H1 (cell line): Measurements from ENCODE around the gene NAV2. TPM values are rescaled to one million over a fixed set of nuclear protein-coding genes. Genes with fewer than 3 reads are reported as not detected.

Source experiments
- CTCF ChIA-PET: fragments of 300-600 bp; sonication (Branson Sonifier 250); formaldehyde crosslinking; loops from one replicate; lab custom pipeline; 2021; ENCODE audit not compliant: partially characterized antibody; lab: Charles Lee
- POLR2A ChIA-PET: fragments of 300-600 bp; sonication (Branson Sonifier 250); formaldehyde crosslinking; loops from one replicate; lab custom pipeline; 2021; ENCODE audit warnings: inconsistent platforms; ENCODE audit not compliant: partially characterized antibody; lab: Charles Lee
- DNase-seq, 2 experiments: peaks; one replicate each; pipeline versions ENCODE4 v3.0.0 to v3.0.0-alpha.2; 2010 to 2022; ENCODE audit warnings: low spot score in 2 of 2, low read depth in 1 of 2, mixed read lengths in 1 of 2
- FAIRE-seq: peaks from 2 replicates; lab custom pipeline; 2011; peaks lifted over from hg19 to GRCh38; lab: Jason Lieb, UNC
- H2AFZ ChIP-seq: 2 replicates; pipeline ENCODE4 v1.8.1; 2012; ENCODE audit warnings: low read length, inconsistent platforms
- H2AK5ac ChIP-seq: 2 replicates; pipeline ENCODE4 v1.6.1; 2013; ENCODE audit warnings: low read depth, low read length
- H2BK120ac ChIP-seq: replicated peaks from 2 replicates; pipeline ENCODE3; 2013; ENCODE audit warnings: low read depth, low read length, inconsistent platforms
- H2BK12ac ChIP-seq: 2 replicates; pipeline ENCODE4 v1.6.1; 2013; ENCODE audit warnings: low read depth, low read length
- H2BK15ac ChIP-seq: 2 replicates; pipeline ENCODE4 v1.6.1; 2013; ENCODE audit warnings: low read length
- H2BK20ac ChIP-seq: 2 replicates; pipeline ENCODE4 v1.6.1; 2013; ENCODE audit warnings: low read length
- H2BK5ac ChIP-seq: 2 replicates; pipeline ENCODE4 v1.6.1; 2013; ENCODE audit warnings: low read depth, low read length
- H3K14ac ChIP-seq: 2 replicates; pipeline ENCODE4 v1.6.1; 2013; ENCODE audit warnings: inconsistent platforms; ENCODE audit not compliant: insufficient read length
- H3K18ac ChIP-seq: 2 replicates; pipeline ENCODE4 v1.6.1; 2013; ENCODE audit warnings: low read length; ENCODE audit errors: extremely low read depth
- H3K23ac ChIP-seq: 2 replicates; pipeline ENCODE4 v1.6.1; 2013; ENCODE audit warnings: inconsistent platforms; ENCODE audit not compliant: insufficient read length
- H3K23me2 ChIP-seq: 2 replicates; pipeline ENCODE4 v1.6.1; 2013; ENCODE audit warnings: low read depth, low read length
- H3K27ac ChIP-seq: 2 replicates; pipeline ENCODE4 v1.6.1; 2011; ENCODE audit warnings: low read depth, low read length, inconsistent platforms
- H3K27me3 ChIP-seq, 4 experiments: replicated peaks in 1 of 4; 1 replicate in 1 of 4; 2 replicates in 3 of 4; pipeline versions ENCODE4 v1.6.1 to v1.8.1; 2011 to 2013; ENCODE audit warnings: low read length in 3 of 4, mild to moderate bottlenecking in 3 of 4, inconsistent platforms in 2 of 4, mixed read lengths in 2 of 4, moderate library complexity in 1 of 4; ENCODE audit not compliant: control insufficient read depth in 3 of 4, insufficient read depth in 3 of 4; ENCODE audit errors: extremely low read depth in 1 of 4
- H3K36me3 ChIP-seq, 4 experiments: 2 replicates each; pipeline versions ENCODE4 v1.6.1 to v1.8.1; 2011 to 2013; ENCODE audit warnings: mild to moderate bottlenecking in 4 of 4, low read length in 3 of 4, moderate library complexity in 2 of 4, control low read depth in 1 of 4, inconsistent platforms in 1 of 4; ENCODE audit not compliant: insufficient read depth in 4 of 4, control insufficient read depth in 2 of 4
- H3K4ac ChIP-seq: replicated peaks from 2 replicates; pipeline ENCODE3; 2013; ENCODE audit warnings: low read length, low read depth, mixed read lengths, inconsistent platforms; ENCODE audit not compliant: insufficient read length
- H3K4me1 ChIP-seq, 4 experiments: replicated peaks in 1 of 4; 1 replicate in 1 of 4; 2 replicates in 3 of 4; pipeline versions ENCODE4 v1.6.1 to v1.8.1; 2011 to 2013; ENCODE audit warnings: low read length in 3 of 4, inconsistent platforms in 2 of 4, mixed read lengths in 1 of 4; ENCODE audit not compliant: insufficient read depth in 4 of 4, control insufficient read depth in 3 of 4
- H3K4me2 ChIP-seq, 2 experiments: 2 replicates each; pipeline versions ENCODE4 v1.6.1 to v1.8.1; 2011 to 2013; ENCODE audit warnings: low read depth in 2 of 2, low read length in 2 of 2, control low read depth in 1 of 2, inconsistent platforms in 1 of 2, mild to moderate bottlenecking in 1 of 2; ENCODE audit not compliant: insufficient read depth in 1 of 2
- H3K4me3 ChIP-seq, 4 experiments: fragments of 200-600, 300-600 bp in 1 of 4; sonication (generic), shearing (Covaris generic), sonication (Bioruptor Twin) in 1 of 4; 2 replicates each; pipeline versions ENCODE4 v1.5.1 to v1.8.1; 2011 to 2016; ENCODE audit warnings: low read length in 4 of 4, low read depth in 3 of 4, control low read depth in 2 of 4, inconsistent platforms in 2 of 4, mild to moderate bottlenecking in 2 of 4, mixed read lengths in 1 of 4, moderate library complexity in 1 of 4; ENCODE audit not compliant: insufficient read depth in 2 of 4; ENCODE audit errors: extremely low read depth in 1 of 4
- H3K56ac ChIP-seq: replicated peaks from 2 replicates; pipeline ENCODE3; 2013; ENCODE audit warnings: low read depth, mild to moderate bottlenecking, mixed read lengths, low read length, inconsistent platforms; ENCODE audit not compliant: insufficient read length
- H3K79me1 ChIP-seq: 2 replicates; pipeline ENCODE4 v1.6.1; 2013; ENCODE audit warnings: low read depth, low read length, control low read depth
- H3K79me2 ChIP-seq, 2 experiments: 2 replicates each; pipeline versions ENCODE4 v1.6.1 to v1.8.1; 2012 to 2013; ENCODE audit warnings: low read length in 2 of 2, mild to moderate bottlenecking in 2 of 2, inconsistent platforms in 1 of 2; ENCODE audit not compliant: insufficient read depth in 2 of 2, control insufficient read depth in 1 of 2
- H3K9ac ChIP-seq, 4 experiments: replicated peaks in 1 of 4; 1 replicate in 1 of 4; 2 replicates in 3 of 4; pipeline versions ENCODE4 v1.6.1 to v1.8.1; 2011 to 2013; ENCODE audit warnings: low read depth in 3 of 4, low read length in 3 of 4, control low read depth in 2 of 4, mild to moderate bottlenecking in 2 of 4, moderate library complexity in 2 of 4, inconsistent platforms in 1 of 4; ENCODE audit errors: extremely low read depth in 1 of 4
- H3K9me3 ChIP-seq, 2 experiments: 2 replicates each; pipeline versions ENCODE4 v1.6.1 to v1.8.1; 2012 to 2013; ENCODE audit warnings: mild to moderate bottlenecking in 2 of 2, moderate library complexity in 2 of 2, control low read depth in 1 of 2, inconsistent platforms in 1 of 2, low read depth in 1 of 2, low read length in 1 of 2, mixed read lengths in 1 of 2; ENCODE audit not compliant: insufficient read depth in 2 of 2
- H4K20me1 ChIP-seq, 2 experiments: replicated peaks in 1 of 2; 2 replicates each; pipeline versions ENCODE3 to v1.8.1; 2011 to 2013; ENCODE audit warnings: inconsistent platforms in 2 of 2, low read length in 2 of 2, mild to moderate bottlenecking in 1 of 2; ENCODE audit not compliant: insufficient read depth in 2 of 2, control insufficient read depth in 1 of 2
- H4K5ac ChIP-seq: 2 replicates; pipeline ENCODE4 v1.6.1; 2013; ENCODE audit warnings: low read length, low read depth, mixed read lengths, inconsistent platforms; ENCODE audit not compliant: insufficient read length
- H4K8ac ChIP-seq: 2 replicates; pipeline ENCODE4 v1.8.0; 2013; ENCODE audit warnings: mild to moderate bottlenecking, moderate library complexity, low read length, inconsistent platforms; ENCODE audit not compliant: insufficient read depth; ENCODE audit errors: extremely low read depth
- H4K91ac ChIP-seq: replicated peaks from 2 replicates; pipeline ENCODE3; 2013; ENCODE audit warnings: low read length, mixed read lengths, inconsistent platforms; ENCODE audit not compliant: insufficient read length
- KDM5A ChIP-seq: fragments of 200-600 bp; IDR thresholded peaks from 2 replicates; pipeline ENCODE4 v1.7.1; 2012; ENCODE audit warnings: mild to moderate bottlenecking, low read length, inconsistent platforms, mixed read lengths
- NRF1 ChIP-seq: IDR thresholded peaks from 2 replicates; pipeline ENCODE4 v1.6.1; 2011; ENCODE audit warnings: mild to moderate bottlenecking, low read depth, low read length, improper control_type of control experiment
- RAD21 ChIP-seq, 2 experiments: IDR thresholded peaks in 1 of 2; conservative IDR thresholded peaks in 1 of 2; 2 replicates each; pipeline ENCODE4 v1.6.1; 2011; ENCODE audit warnings: low read depth in 2 of 2, low read length in 2 of 2, improper control_type of control experiment in 1 of 2, inconsistent platforms in 1 of 2, mild to moderate bottlenecking in 1 of 2, moderate library complexity in 1 of 2
- RBBP5 ChIP-seq: IDR thresholded peaks from 2 replicates; pipeline ENCODE4 v1.7.1; 2012; ENCODE audit warnings: low read depth, mild to moderate bottlenecking, inconsistent platforms, low read length, moderate library complexity, borderline replicate concordance
- TEAD4 ChIP-seq: IDR thresholded peaks from 2 replicates; pipeline ENCODE4 v1.6.1; 2012; ENCODE audit warnings: low read depth, low read length, inconsistent platforms, mixed read lengths
- WGBS, 2 experiments: shearing (Covaris generic) in 1 of 2; methylation state at CpG; one replicate each; pipeline versions ENCODE4 v1.1.6 to v1.1.7; 2013 to 2015; ENCODE audit warnings: low lambda C conversion rate in 2 of 2, mixed read lengths in 2 of 2, inconsistent platforms in 1 of 2, low coverage in 1 of 2, missing lambda C conversion rate in 1 of 2; ENCODE audit not compliant: insufficient replicate concordance in 2 of 2, insufficient coverage in 1 of 2, insufficient read length in 1 of 2; ENCODE audit errors: extremely low coverage in 1 of 2, missing lambda C conversion rate in 1 of 2; 5-methylcytosine and 5-hydroxymethylcytosine counted together
- polyA plus RNA-seq, 7 experiments: library from polyadenylated mRNA; depleted of rRNA in 3 of 7; stranded (reverse) in 5 of 7; unstranded in 2 of 7; fragments of >200 nt in 5 of 7; fragments of 200-250 nt in 2 of 7; gene quantifications; 1 replicate in 5 of 7; 2 replicates in 1 of 7; 4 replicates in 1 of 7; pipeline versions ENCODE4 v1.2.1 to v1.2.3, GENCODE V29; 2011 to 2013; ENCODE audit warnings: missing spikeins in 2 of 7, mixed read lengths in 2 of 7
- total RNA-seq: library from RNA; stranded (reverse); fragmentation: NEBNext Ultra II Directional; extraction: Animal tissue kit (Norgen Biotek cat#: 25700); gene quantifications from 2 replicates; pipeline ENCODE4 v1.2.1, GENCODE V29; 2021

Gene NAV2
- total and polyA plus RNA-seq, 2 of the 8 experiments (the other 6 are each of a cell fraction or from before 2014, with no cell fraction given), result 35.6 to 73.6 TPM

GRCh38 chr11:19818619-19819018 is 106.0 kb downstream of the NAV2 start:
- CTCF ChIA-PET, result interaction anchor here (1.1 to 8.0 kb wide), 7 partner anchors 11 to 85 kb away, joined by 3 to 88 read pairs (median 12); no protein-coding TSS in a partner anchor
- Histone ChIP-seq H3K27me3 (no peaks in the 10 kb centered on the region), H3K23ac (no peak overlapping the region), H3K4me1 (peaks cover 29 to 55% (median 45%) of the 10 kb centered on the region in 4 experiments), H3K79me1 (peaks cover 8% of the 10 kb centered on the region), H4K91ac (peak overlapping the region; percentile 97), H3K36me3 (peaks cover 0 to 4% (median 2%) of the 10 kb centered on the region in 4 experiments; a peak in 1 of 8 replicates), H3K23me2 (peaks cover 7% of the 10 kb centered on the region; the same call in 1 of the 2 replicates), H3K79me2 (peaks cover 0 to 67% of the 10 kb centered on the region in 2 experiments; a peak in 3 of 4 replicates), H4K5ac (peak overlapping the region; percentile 77), H2AK5ac (peak overlapping the region; percentile 29), H3K27ac (peak overlapping the region; percentile 72; the same call in 1 of the 2 replicates), H3K56ac (no peak overlapping the region), H2BK20ac (peak overlapping the region; percentile 96), H2BK5ac (peak overlapping the region; percentile 77; the same call in 1 of the 2 replicates), H3K4me2 (peak overlapping the region; percentile 28 to 73; a peak in 3 of 4 replicates), H3K14ac (no peak overlapping the region), H3K9ac (no peak overlapping the region), H4K20me1 (no peaks in the 10 kb centered on the region), H3K4ac (peak overlapping the region; percentile 94), H2BK120ac (peak overlapping the region; percentile 75), H2AFZ (no peak overlapping the region), H3K9me3 (no peaks in the 10 kb centered on the region), H4K8ac (no peak overlapping the region), H3K18ac (peak overlapping the region; percentile 73; the same call in 1 of the 2 replicates), H2BK12ac (peak overlapping the region; percentile 97), H2BK15ac (no peak overlapping the region), H3K4me3 (peak overlapping the region in 1 of 4 experiments; percentile 7; a peak in 1 of 8 replicates)
- 64 to 100% methylated on average over 1 to 3 of the region's 3 CpGs for WGBS, 2 experiments
- POLR2A ChIA-PET, result interaction anchor here (0.6 to 5.0 kb wide), 5 partner anchors 8 to 54 kb away, joined by 3 to 37 read pairs (median 3); no protein-coding TSS in a partner anchor
- DNase-seq (no peak), FAIRE-seq (no peak)
- no peak for TF ChIP-seq RBBP5
- TF ChIP-seq RAD21 (IDR thresholded peaks at IDR 0.05 in 1 of 2, conservative IDR thresholded peaks at IDR 0.05 in 1 of 2; ENCODE audit: low read depth in 2 of 2, low read length in 2 of 2), result no peak
- no peak for TF ChIP-seq NRF1
- TF ChIP-seq KDM5A, result no peak
- no peak for TF ChIP-seq TEAD4
